Measurements from ENCODE around the gene RAPGEF6.
A peak's percentile ranks its signal among the peaks of the same experiment; 100 is the strongest.

The RAPGEF6 gene

GRCh38 chr5:131644822-131645221 is 9.8 kb upstream of the RAPGEF6 start:
- 93 to 94% methylated on average over 7 of the region's 7 CpGs for WGBS, 2 experiments
- no peak overlapping the region for H3K27ac ChIP-seq (ENCODE audit: insufficient read depth, low read depth, low read length, poor library complexity, severe bottlenecking)

DNA sequence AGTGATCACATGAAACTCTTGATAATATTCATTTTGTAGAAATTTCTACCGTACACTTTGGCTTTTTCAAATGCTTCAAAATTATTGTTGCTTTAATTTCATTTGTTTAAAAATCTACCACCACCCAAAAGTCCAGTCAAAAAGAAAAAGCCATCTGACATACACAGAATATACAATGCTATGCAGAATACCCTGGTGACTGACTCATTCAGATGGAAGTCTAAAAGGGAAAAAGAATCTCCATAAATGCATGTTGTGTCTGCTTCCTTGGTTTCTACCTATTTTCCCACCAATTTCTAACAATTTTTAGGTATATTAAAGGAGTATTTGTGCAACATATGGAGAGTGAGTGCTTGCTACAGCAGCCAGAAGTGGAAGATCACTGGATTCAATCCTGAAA is 9.3 kb upstream of the RAPGEF6 start:
- H3K4me3 ChIP-seq (ENCODE audit: insufficient read depth, low read depth, low read length) = no peak overlapping the region
- H3K4me1 ChIP-seq (ENCODE audit: control insufficient read depth, insufficient read depth, low read length) = no peaks in the 10 kb centered on the region
- WGBS, 2 experiments = 100% methylated on average over 1 of the region's 1 CpG
- H3K9me3 ChIP-seq (ENCODE audit: control insufficient read depth, low read length) = no peaks in the 10 kb centered on the region
- no peaks in the 10 kb centered on the region for H3K36me3 ChIP-seq (ENCODE audit: control insufficient read depth, insufficient read depth, low read length)
- no peaks in the 10 kb centered on the region for H3K27me3 ChIP-seq (ENCODE audit: control insufficient read depth, insufficient read depth, low read length, poor library complexity, severe bottlenecking)
- no peak overlapping the region for H3K27ac ChIP-seq (ENCODE audit: insufficient read depth, low read depth, low read length, poor library complexity, severe bottlenecking)

More at GRCh38 chr5:131644822-131645221, 9.8 kb upstream of the RAPGEF6 start:
- Histone ChIP-seq H3K4me3 (ENCODE audit: insufficient read depth, low read depth, low read length) (no peak overlapping the region), H3K27me3 (ENCODE audit: control insufficient read depth, insufficient read depth, low read length, poor library complexity, severe bottlenecking) (no peaks in the 10 kb centered on the region), H3K36me3 (ENCODE audit: control insufficient read depth, insufficient read depth, low read length) (no peaks in the 10 kb centered on the region), H3K9me3 (ENCODE audit: control insufficient read depth, low read length) (no peaks in the 10 kb centered on the region), H3K4me1 (ENCODE audit: control insufficient read depth, insufficient read depth, low read length) (no peaks in the 10 kb centered on the region)

DNA sequence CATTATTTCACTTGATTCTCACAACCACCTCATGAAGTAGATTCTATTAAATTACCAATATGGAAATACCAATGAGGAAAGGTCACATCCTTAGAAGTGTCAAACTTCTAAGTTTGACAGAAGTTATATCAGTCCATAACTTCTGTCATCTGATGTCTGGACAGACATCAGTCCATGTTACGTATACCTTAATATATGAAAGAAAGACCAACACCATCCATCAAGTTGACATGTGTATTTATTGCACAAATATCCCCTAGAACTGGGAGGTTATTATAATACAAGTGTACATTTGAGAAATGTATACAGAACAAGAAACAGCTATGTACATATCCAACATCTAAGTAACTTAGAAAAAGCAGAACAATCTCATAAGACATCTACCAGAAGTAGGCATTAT is 6.5 kb upstream of the RAPGEF6 start:
- WGBS, 2 experiments = 100% methylated on average over 1 of the region's 1 CpG; no CpG with 5 or more reads in 1 of the 2 experiments
- Histone ChIP-seq H3K9me3 (ENCODE audit: control insufficient read depth, low read length) (no peaks in the 10 kb centered on the region), H3K36me3 (ENCODE audit: control insufficient read depth, insufficient read depth, low read length) (no peaks in the 10 kb centered on the region), H3K4me3 (ENCODE audit: insufficient read depth, low read depth, low read length) (no peak overlapping the region), H3K4me1 (ENCODE audit: control insufficient read depth, insufficient read depth, low read length) (no peaks in the 10 kb centered on the region), H3K27me3 (ENCODE audit: control insufficient read depth, insufficient read depth, low read length, poor library complexity, severe bottlenecking) (no peaks in the 10 kb centered on the region), H3K27ac (ENCODE audit: insufficient read depth, low read depth, low read length, poor library complexity, severe bottlenecking) (no peak overlapping the region)

- Histone ChIP-seq H3K36me3 (ENCODE audit: control insufficient read depth, insufficient read depth, low read length) (no peaks in the 10 kb centered on the region), H3K4me3 (ENCODE audit: insufficient read depth, low read depth, low read length) (no peak overlapping the region), H3K9me3 (ENCODE audit: control insufficient read depth, low read length) (no peaks in the 10 kb centered on the region), H3K4me1 (ENCODE audit: control insufficient read depth, insufficient read depth, low read length) (no peaks in the 10 kb centered on the region), H3K27me3 (ENCODE audit: control insufficient read depth, insufficient read depth, low read length, poor library complexity, severe bottlenecking) (no peaks in the 10 kb centered on the region), H3K27ac (ENCODE audit: insufficient read depth, low read depth, low read length, poor library complexity, severe bottlenecking) (no peak overlapping the region)
- WGBS, 2 experiments = 87 to 89% methylated on average over 4 to 5 of the region's 5 CpGs
These were observed 5.2 kb upstream of the RAPGEF6 start for GRCh38 chr5:131640043-131640856.

DNA sequence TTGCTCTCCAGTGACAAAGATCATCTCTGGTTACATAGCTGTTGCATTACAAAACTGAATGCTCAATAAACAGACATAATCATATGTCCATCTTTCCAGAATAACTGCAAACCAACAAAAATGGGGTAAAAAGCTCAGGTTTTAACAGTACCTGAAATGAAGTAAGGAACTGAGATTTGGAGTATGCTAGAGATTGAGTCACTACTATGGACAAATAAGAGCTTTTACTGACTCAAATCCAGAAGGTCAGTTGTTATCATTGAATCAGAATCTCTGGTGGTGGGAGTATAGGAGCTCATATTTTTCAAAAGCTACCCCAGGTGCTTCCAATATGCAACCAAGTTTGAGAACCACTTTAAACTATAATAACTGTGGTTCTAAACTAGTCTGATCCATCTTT is 4.1 kb upstream of the RAPGEF6 start:
- H3K4me3 ChIP-seq (ENCODE audit: insufficient read depth, low read depth, low read length) = no peak overlapping the region
- no peaks in the 10 kb centered on the region for H3K9me3 ChIP-seq (ENCODE audit: control insufficient read depth, low read length)
- no peaks in the 10 kb centered on the region for H3K36me3 ChIP-seq (ENCODE audit: control insufficient read depth, insufficient read depth, low read length)
- H3K4me1 ChIP-seq (ENCODE audit: control insufficient read depth, insufficient read depth, low read length) = no peaks in the 10 kb centered on the region
- no peaks in the 10 kb centered on the region for H3K27me3 ChIP-seq (ENCODE audit: control insufficient read depth, insufficient read depth, low read length, poor library complexity, severe bottlenecking)
- no peak overlapping the region for H3K27ac ChIP-seq (ENCODE audit: insufficient read depth, low read depth, low read length, poor library complexity, severe bottlenecking)

DNA sequence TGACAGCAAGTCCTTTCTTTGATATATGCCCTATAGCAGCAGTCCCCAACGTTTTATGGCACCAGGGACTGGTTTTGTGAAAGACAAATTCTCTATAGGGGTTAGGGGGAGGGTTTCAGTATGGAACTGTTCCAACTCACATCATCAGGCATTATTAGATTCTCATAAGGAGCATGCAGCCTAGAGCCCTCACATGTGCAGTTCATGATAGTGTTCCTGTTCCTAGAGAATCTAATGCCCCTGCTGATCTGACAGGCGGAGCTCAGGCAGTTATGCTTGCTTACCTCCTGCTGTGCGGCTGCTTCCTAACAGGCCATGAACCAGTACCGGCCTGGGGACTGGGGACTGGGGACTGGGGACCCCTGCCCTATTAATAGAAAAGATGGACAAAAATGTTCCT is 2.7 kb upstream of the RAPGEF6 start:
- Histone ChIP-seq H3K27ac (ENCODE audit: insufficient read depth, low read depth, low read length, poor library complexity, severe bottlenecking) (no peak overlapping the region), H3K27me3 (ENCODE audit: control insufficient read depth, insufficient read depth, low read length, poor library complexity, severe bottlenecking) (no peaks in the 10 kb centered on the region), H3K4me3 (ENCODE audit: insufficient read depth, low read depth, low read length) (no peak overlapping the region), H3K36me3 (ENCODE audit: control insufficient read depth, insufficient read depth, low read length) (no peaks in the 10 kb centered on the region), H3K9me3 (ENCODE audit: control insufficient read depth, low read length) (no peaks in the 10 kb centered on the region), H3K4me1 (ENCODE audit: control insufficient read depth, insufficient read depth, low read length) (no peaks in the 10 kb centered on the region)
- 92 to 97% methylated on average over 3 to 4 of the region's 4 CpGs for WGBS, 2 experiments

DNA sequence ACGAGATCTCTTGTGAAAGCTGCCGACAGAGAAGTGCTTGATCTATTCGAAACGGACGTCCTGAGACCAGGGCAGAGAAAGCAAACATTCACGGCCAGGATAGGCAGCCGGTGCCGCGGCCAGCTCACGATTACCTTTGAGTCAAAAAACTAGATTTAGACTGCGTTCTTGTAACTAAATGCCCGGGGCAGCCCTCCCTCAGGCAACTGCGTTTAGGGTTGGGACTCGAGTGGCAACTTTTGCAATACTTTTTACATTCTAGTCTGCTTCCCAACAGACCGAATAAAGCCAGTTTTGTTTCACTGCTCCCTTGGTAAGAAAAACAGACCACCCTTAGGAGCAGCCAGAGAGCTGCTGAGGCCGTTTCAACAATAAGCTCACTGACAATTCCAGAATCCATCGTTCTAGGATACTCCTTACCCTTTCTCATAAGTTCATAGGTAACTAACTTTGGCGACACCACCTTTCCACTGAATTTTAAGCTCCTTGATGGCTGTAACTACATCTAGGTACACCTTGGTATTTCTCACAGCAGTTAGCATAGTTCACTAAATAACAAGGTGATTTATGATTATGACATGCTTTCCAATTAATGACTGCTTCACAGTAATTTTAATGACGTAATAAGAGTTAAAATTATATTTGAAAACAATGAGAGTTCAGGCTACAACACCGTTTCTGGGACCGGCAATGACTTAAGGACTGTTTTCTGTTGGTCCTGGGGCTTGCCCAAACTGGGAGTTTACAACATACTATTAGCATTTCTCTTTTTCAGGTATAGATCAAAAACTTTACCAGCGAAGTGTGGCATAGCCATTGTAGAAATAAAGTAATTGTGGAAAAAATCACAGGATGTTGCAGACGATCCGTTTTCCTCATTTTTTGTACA is 899 bp upstream of the RAPGEF6 start:
- Histone ChIP-seq H3K27ac (ENCODE audit: insufficient read depth, low read depth, low read length, poor library complexity, severe bottlenecking) (peak overlapping the region; percentile 94), H3K4me3 (ENCODE audit: insufficient read depth, low read depth, low read length) (peak overlapping the region; percentile 95), H3K36me3 (ENCODE audit: control insufficient read depth, insufficient read depth, low read length) (no peaks in the 10 kb centered on the region), H3K9me3 (ENCODE audit: control insufficient read depth, low read length) (no peaks in the 10 kb centered on the region), H3K27me3 (ENCODE audit: control insufficient read depth, insufficient read depth, low read length, poor library complexity, severe bottlenecking) (no peaks in the 10 kb centered on the region), H3K4me1 (ENCODE audit: control insufficient read depth, insufficient read depth, low read length) (no peaks in the 10 kb centered on the region)
- WGBS, 2 experiments = 16 to 17% methylated on average over 23 to 24 of the region's 24 CpGs

DNA sequence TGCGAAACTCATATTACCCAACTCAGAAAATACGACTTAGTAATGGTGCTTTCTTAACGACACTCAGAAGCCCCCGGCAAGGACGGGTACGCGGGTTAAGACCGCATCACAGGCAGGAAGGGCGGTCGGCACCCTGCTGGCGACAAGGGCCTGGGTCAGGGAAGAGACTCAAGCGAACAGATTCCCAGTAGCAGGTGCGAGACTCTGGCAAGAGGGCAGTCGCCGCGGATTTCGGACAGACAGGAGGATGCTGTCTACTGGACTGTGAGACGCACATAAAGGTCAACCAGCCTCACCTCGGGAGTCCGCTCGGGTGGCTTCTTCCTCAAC is 398 bp downstream of the RAPGEF6 start:
- no peaks in the 10 kb centered on the region for H3K27me3 ChIP-seq (ENCODE audit: control insufficient read depth, insufficient read depth, low read length, poor library complexity, severe bottlenecking)
- WGBS, 2 experiments = 1% methylated on average over 21 of the region's 21 CpGs
- no peaks in the 10 kb centered on the region for H3K36me3 ChIP-seq (ENCODE audit: control insufficient read depth, insufficient read depth, low read length)
- peak overlapping the region; percentile 75 for H3K27ac ChIP-seq (ENCODE audit: insufficient read depth, low read depth, low read length, poor library complexity, severe bottlenecking)
- no peaks in the 10 kb centered on the region for H3K4me1 ChIP-seq (ENCODE audit: control insufficient read depth, insufficient read depth, low read length)
- peak overlapping the region; percentile 95 for H3K4me3 ChIP-seq (ENCODE audit: insufficient read depth, low read depth, low read length)
- H3K9me3 ChIP-seq (ENCODE audit: control insufficient read depth, low read length) = no peaks in the 10 kb centered on the region

- Histone ChIP-seq H3K9me3 (ENCODE audit: control insufficient read depth, low read length) (no peaks in the 10 kb centered on the region), H3K36me3 (ENCODE audit: control insufficient read depth, insufficient read depth, low read length) (no peaks in the 10 kb centered on the region), H3K27ac (ENCODE audit: insufficient read depth, low read depth, low read length, poor library complexity, severe bottlenecking) (no peak overlapping the region), H3K4me3 (ENCODE audit: insufficient read depth, low read depth, low read length) (peak overlapping the region; percentile 95), H3K4me1 (ENCODE audit: control insufficient read depth, insufficient read depth, low read length) (no peaks in the 10 kb centered on the region), H3K27me3 (ENCODE audit: control insufficient read depth, insufficient read depth, low read length, poor library complexity, severe bottlenecking) (no peaks in the 10 kb centered on the region)
- WGBS, 2 experiments = 14 to 15% methylated on average over 4 of the region's 4 CpGs
These were observed 791 bp downstream of the RAPGEF6 start for GRCh38 chr5:131634238-131634637.

DNA sequence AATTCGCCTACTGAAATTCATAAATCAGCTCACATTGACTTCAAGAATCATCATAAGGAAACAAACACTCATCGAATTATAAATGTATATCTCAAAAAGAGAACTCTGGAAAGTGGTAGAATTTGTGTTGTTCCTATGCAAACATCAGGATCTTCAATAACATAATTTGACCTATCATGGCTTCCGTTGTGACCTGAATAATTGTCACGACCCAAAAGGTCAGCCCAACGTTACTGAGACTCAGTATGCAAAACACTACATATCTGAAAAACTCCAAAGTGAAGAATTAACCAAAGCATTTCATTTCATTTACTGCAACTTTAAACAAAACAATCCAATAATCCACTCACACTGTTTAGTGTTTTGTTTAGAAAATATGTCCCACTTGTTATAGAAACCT is 1.2 kb downstream of the RAPGEF6 start:
- 55 to 65% methylated on average over 4 to 5 of the region's 5 CpGs for WGBS, 2 experiments
- no peaks in the 10 kb centered on the region for H3K27me3 ChIP-seq (ENCODE audit: control insufficient read depth, insufficient read depth, low read length, poor library complexity, severe bottlenecking)
- no peaks in the 10 kb centered on the region for H3K4me1 ChIP-seq (ENCODE audit: control insufficient read depth, insufficient read depth, low read length)
- H3K36me3 ChIP-seq (ENCODE audit: control insufficient read depth, insufficient read depth, low read length) = no peaks in the 10 kb centered on the region
- no peaks in the 10 kb centered on the region for H3K9me3 ChIP-seq (ENCODE audit: control insufficient read depth, low read length)
- H3K4me3 ChIP-seq (ENCODE audit: insufficient read depth, low read depth, low read length) = peak overlapping the region; percentile 95
- no peak overlapping the region for H3K27ac ChIP-seq (ENCODE audit: insufficient read depth, low read depth, low read length, poor library complexity, severe bottlenecking)
